ENCODE data around the gene VGLL2. TPM values are rescaled to one million over a fixed set of nuclear protein-coding genes. Genes with fewer than 3 reads are reported as not detected.
"Not testable (repeated sequence)": the region's sequence is repeated elsewhere in the genome, so short reads cannot be mapped to it uniquely, and the experiment has no call there.

The VGLL2 gene
- total RNA-seq, 1 donor from 2014 or later: not detected

DNA sequence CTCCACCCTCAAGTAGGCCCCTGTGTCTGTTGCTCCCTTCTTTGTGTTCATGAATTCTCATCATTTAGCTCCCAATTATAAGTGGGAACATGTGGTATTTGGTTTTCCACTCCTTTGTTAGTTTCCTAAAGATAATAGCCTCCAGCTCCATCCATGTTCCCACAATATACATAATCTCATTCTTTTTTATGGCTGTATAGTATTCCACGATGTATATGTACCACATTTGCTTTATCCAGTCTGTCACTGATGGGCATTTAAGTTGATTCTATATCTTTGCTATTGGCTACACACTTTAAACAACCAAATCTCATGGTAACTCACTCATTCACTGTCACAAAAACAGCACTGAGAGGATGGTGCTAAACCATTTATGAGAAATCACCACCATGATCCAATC, 35.5 kb upstream of the VGLL2 start:
- Mint-ChIP-seq H3K4me1 (no peaks in the 10 kb centered on the region), H3K27ac (no peak overlapping the region), H3K36me3 (ENCODE audit: low read depth) (no peaks in the 10 kb centered on the region), H3K4me3 (no peak overlapping the region), H3K9me3 (peaks cover 6% of the 10 kb centered on the region), H3K27me3 (peaks cover 2% of the 10 kb centered on the region)
- TF ChIP-seq, protein P1, sequence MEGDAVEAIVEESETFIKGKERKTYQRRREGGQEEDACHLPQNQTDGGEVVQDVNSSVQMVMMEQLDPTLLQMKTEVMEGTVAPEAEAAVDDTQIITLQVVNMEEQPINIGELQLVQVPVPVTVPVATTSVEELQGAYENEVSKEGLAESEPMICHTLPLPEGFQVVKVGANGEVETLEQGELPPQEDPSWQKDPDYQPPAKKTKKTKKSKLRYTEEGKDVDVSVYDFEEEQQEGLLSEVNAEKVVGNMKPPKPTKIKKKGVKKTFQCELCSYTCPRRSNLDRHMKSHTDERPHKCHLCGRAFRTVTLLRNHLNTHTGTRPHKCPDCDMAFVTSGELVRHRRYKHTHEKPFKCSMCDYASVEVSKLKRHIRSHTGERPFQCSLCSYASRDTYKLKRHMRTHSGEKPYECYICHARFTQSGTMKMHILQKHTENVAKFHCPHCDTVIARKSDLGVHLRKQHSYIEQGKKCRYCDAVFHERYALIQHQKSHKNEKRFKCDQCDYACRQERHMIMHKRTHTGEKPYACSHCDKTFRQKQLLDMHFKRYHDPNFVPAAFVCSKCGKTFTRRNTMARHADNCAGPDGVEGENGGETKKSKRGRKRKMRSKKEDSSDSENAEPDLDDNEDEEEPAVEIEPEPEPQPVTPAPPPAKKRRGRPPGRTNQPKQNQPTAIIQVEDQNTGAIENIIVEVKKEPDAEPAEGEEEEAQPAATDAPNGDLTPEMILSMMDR (IDR thresholded peaks at IDR 0.05): no peak
- ChIA-PET POLR2A (no interaction called here), CTCF (no interaction called here)
- DNase-seq (no peak), ATAC-seq (ENCODE audit: low read depth) (no peak)
- intact Hi-C loops (cut with micrococcal nuclease): no loop called here

DNA sequence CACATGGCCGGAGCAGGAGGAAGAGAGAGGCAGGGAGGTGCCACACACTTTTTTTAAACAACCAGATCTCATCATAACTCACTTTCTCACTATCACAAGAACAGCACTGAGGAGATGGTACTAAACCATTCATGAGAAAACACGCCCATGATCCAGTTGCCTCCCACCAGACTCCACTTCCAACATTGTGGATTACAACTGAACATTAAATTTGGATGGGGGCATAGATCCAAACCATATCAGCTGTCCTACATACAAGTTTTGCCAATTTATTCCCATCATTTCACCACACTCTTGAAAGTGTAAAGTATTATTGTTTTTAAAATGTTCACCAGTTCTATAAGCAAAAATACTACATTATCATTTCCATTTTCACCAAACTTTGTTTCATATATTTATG, 33.9 kb upstream of the VGLL2 start:
- Mint-ChIP-seq H3K4me1 (no peaks in the 10 kb centered on the region), H3K36me3 (ENCODE audit: low read depth) (no peaks in the 10 kb centered on the region), H3K4me3 (no peak overlapping the region), H3K27ac (no peak overlapping the region), H3K9me3 (peaks cover 6% of the 10 kb centered on the region), H3K27me3 (peaks cover 4% of the 10 kb centered on the region)
- CTCF ChIA-PET: no interaction called here
- DNase-seq (no peak), ATAC-seq (ENCODE audit: low read depth) (no peak)
- POLR2A ChIA-PET: no interaction called here
- intact Hi-C loops (cut with micrococcal nuclease): no loop called here
- TF ChIP-seq, protein P1 (IDR thresholded peaks at IDR 0.05): no peak

DNA sequence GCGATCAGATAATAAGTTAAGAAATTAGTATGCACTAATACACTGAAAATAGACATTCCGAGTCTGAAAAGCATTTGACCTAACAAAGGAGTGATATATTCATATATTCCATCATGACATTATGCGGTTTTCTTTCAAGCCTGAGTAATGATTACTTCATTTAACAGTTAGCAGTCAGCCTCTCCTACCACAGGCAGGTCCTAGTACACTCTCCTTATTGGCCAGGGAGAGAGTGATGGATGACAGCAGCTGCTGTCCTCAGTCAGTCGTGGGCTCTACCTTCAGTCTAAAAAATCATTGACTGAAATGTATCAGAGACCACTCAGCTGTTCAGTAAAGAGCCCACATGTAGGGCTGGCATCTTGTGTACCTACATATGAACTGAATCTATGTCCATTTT, 33.2 kb upstream of the VGLL2 start:
- no peaks in the 10 kb centered on the region for H3K4me1 Mint-ChIP-seq
- ATAC-seq (ENCODE audit: low read depth) (no peak), DNase-seq (no peak)
- TF ChIP-seq, protein P1 (IDR thresholded peaks at IDR 0.05): no peak
- H3K27ac Mint-ChIP-seq: no peak overlapping the region
- H3K4me3 Mint-ChIP-seq: no peak overlapping the region
- intact Hi-C loops (cut with micrococcal nuclease): no loop called here
- ChIA-PET POLR2A (no interaction called here), CTCF (no interaction called here)
- H3K27me3 Mint-ChIP-seq: peaks cover 4% of the 10 kb centered on the region
- H3K9me3 Mint-ChIP-seq: peaks cover 6% of the 10 kb centered on the region
- no peaks in the 10 kb centered on the region for H3K36me3 Mint-ChIP-seq (ENCODE audit: low read depth)

DNA sequence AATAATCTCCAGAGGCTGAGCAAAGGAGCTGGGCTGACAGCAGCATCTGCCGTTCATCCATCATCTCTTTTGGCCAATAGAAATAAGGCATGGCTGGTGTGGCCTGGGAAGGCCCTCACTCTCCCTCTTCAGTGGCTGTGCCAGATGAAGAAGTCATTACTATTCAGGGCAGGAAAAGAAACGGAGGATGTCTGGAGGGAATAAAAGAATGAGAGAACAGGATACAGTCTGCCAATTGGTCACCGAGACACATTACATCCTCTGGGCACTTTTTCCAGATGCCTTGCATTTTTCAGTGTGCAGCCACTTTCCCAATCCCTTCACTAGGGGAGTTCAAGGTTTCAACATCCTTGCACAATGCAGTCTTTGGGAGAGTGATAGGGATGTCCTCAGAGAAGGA, 32.2 kb upstream of the VGLL2 start:
- no peak overlapping the region for H3K4me3 Mint-ChIP-seq
- peaks cover 4% of the 10 kb centered on the region for H3K27me3 Mint-ChIP-seq
- ATAC-seq (ENCODE audit: low read depth) (no peak), DNase-seq (no peak)
- no peaks in the 10 kb centered on the region for H3K4me1 Mint-ChIP-seq
- no peaks in the 10 kb centered on the region for H3K36me3 Mint-ChIP-seq (ENCODE audit: low read depth)
- no peak overlapping the region for H3K27ac Mint-ChIP-seq
- peaks cover 6% of the 10 kb centered on the region for H3K9me3 Mint-ChIP-seq
- intact Hi-C loops (cut with micrococcal nuclease): no loop called here
- ChIA-PET POLR2A (no interaction called here), CTCF (no interaction called here)
- TF ChIP-seq, protein P1 (IDR thresholded peaks at IDR 0.05): no peak

DNA sequence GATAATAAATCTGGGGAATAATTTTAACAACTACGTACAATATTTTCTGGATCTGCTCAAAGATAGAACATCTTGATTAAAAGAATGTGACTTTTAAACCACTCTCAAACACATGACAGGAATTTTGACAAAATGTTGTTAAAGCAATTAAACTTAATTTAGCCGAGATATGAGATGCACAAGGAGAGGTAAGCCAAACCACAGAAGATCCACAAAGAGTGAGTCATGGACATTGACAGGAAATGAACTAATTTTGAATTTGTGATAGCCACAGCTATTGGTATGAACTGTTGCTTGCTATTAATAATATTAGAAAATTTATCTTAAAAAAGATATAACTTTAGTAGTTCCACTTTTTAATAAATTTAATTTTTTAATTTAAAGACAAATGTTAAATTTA, 27.8 kb upstream of the VGLL2 start:
- Mint-ChIP-seq H3K4me3 (no peak overlapping the region), H3K36me3 (ENCODE audit: low read depth) (no peaks in the 10 kb centered on the region), H3K27ac (no peak overlapping the region), H3K27me3 (peaks cover 2% of the 10 kb centered on the region), H3K4me1 (no peaks in the 10 kb centered on the region), H3K9me3 (no peaks in the 10 kb centered on the region)
- intact Hi-C loops (cut with micrococcal nuclease): no loop called here
- no peak for ATAC-seq (ENCODE audit: low read depth)
- POLR2A ChIA-PET: no interaction called here
- TF ChIP-seq, protein P1 (IDR thresholded peaks at IDR 0.05): no peak
- no peak for DNase-seq
- CTCF ChIA-PET: no interaction called here

DNA sequence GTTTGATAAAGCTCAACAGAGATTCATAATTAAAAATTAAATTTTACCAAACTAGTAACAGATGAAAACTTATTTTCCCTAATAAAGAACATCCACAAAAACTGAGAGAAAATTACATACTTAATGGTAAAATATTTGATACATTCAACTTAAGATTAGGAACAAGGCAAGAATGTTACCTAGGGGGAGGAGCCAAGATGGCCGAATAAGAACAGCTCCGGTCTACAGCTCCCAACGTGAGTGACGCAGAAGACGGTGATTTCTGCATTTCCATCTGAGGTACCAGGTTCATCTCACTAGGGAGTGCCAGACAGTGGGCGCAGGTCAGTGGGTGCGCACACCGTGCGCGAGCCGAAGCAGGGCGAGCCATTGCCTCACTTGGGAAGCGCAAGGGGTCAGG, 20.8 kb upstream of the VGLL2 start:
- H3K27ac Mint-ChIP-seq; ATAC-seq (ENCODE audit: low read depth); H3K36me3 Mint-ChIP-seq (ENCODE audit: low read depth): not testable (repeated sequence)

DNA sequence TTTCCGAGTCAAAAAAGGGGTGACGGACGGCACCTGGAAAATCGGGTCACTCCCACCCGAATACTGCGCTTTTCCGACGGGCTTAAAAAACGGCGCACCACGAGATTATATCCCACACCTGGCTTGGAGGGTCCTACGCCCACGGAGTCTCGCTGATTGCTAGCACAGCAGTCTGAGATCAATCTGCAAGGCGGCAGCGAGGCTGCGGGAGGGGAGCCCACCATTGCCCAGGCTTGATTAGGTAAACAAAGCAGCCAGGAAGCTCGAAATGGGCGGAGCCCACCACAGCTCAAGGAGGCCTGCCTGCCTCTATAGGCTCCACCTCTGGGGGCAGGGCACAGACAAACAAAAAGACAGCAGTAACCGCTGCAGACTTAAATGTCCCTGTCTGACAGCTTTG, 20.4 kb upstream of the VGLL2 start:
- not testable (repeated sequence) for DNase-seq

More for the DNA sequence above, 20.8 kb upstream of the VGLL2 start:
- H3K4me1 Mint-ChIP-seq; H3K4me3 Mint-ChIP-seq; CTCF ChIA-PET; DNase-seq; intact Hi-C loops (cut with micrococcal nuclease); H3K9me3 Mint-ChIP-seq; H3K27me3 Mint-ChIP-seq; POLR2A ChIA-PET: not testable (repeated sequence)

More for the DNA sequence above, 20.4 kb upstream of the VGLL2 start:
- POLR2A ChIA-PET; H3K36me3 Mint-ChIP-seq (ENCODE audit: low read depth); H3K4me1 Mint-ChIP-seq; intact Hi-C loops (cut with micrococcal nuclease); H3K27me3 Mint-ChIP-seq; H3K27ac Mint-ChIP-seq; ATAC-seq (ENCODE audit: low read depth); CTCF ChIA-PET; H3K4me3 Mint-ChIP-seq; H3K9me3 Mint-ChIP-seq: not testable (repeated sequence)

All from activated B cell treated with CpG ODN at 0.5 μM for 24 hours (primary cell).